Hepatocyte (in vitro differentiated cells): Measurements from ENCODE around the gene C11orf24. TPM values are rescaled to one million over a fixed set of nuclear protein-coding genes. Genes with fewer than 3 reads are reported as not detected.

Experiments used
- DNase-seq: peaks from one replicate; pipeline ENCODE4 v3.0.0-alpha.2; 2016; ENCODE audit warnings: low spot score
- H2AFZ ChIP-seq: fragments of 200-600 bp; sonication (generic); 2 replicates; pipeline ENCODE4 v1.6.0; 2016; ENCODE audit warnings: antibody characterized with exemption, mild to moderate bottlenecking
- H3K27ac ChIP-seq: fragments of 200-600 bp; sonication (generic); 2 replicates; pipeline ENCODE4 v1.5.1; 2016; ENCODE audit warnings: mild to moderate bottlenecking
- H3K27me3 ChIP-seq: fragments of 200-600 bp; sonication (generic); 2 replicates; pipeline ENCODE4 v1.6.1; 2016
- H3K36me3 ChIP-seq: fragments of 200-600 bp; sonication (generic); replicated peaks from 2 replicates; pipeline ENCODE4 v1.5.1; 2016; ENCODE audit warnings: low read depth; ENCODE audit not compliant: insufficient read depth
- H3K4me1 ChIP-seq: fragments of 200-600 bp; sonication (generic); 2 replicates; pipeline ENCODE4 v1.5.1; 2016; ENCODE audit warnings: mild to moderate bottlenecking, moderate library complexity; ENCODE audit not compliant: insufficient read depth
- H3K4me2 ChIP-seq: fragments of 200-600 bp; sonication (generic); 2 replicates; pipeline ENCODE4 v1.6.0; 2016
- H3K4me3 ChIP-seq: fragments of 200-600 bp; sonication (generic); 2 replicates; pipeline ENCODE4 v1.5.1; 2016; ENCODE audit warnings: mild to moderate bottlenecking
- H3K79me2 ChIP-seq: fragments of 200-600 bp; sonication (generic); 2 replicates; pipeline ENCODE4 v1.6.0; 2017; ENCODE audit warnings: mild to moderate bottlenecking
- H3K9me2 ChIP-seq: fragments of 200-600 bp; sonication (generic); replicated peaks from 2 replicates; pipeline ENCODE4 v1.6.0; 2017; ENCODE audit warnings: mild to moderate bottlenecking; ENCODE audit not compliant: insufficient read depth
- H3K9me3 ChIP-seq: fragments of 200-600 bp; sonication (generic); 2 replicates; pipeline ENCODE4 v1.5.1; 2016; ENCODE audit warnings: low read depth, mild to moderate bottlenecking
- H4K20me1 ChIP-seq: fragments of 200-600 bp; sonication (generic); 2 replicates; pipeline ENCODE4 v1.6.0; 2016; ENCODE audit warnings: mild to moderate bottlenecking; ENCODE audit not compliant: insufficient read depth, poor library complexity, severe bottlenecking
- EZH2 ChIP-seq: fragments of 200-600 bp; sonication (generic); IDR thresholded peaks from 2 replicates; pipeline ENCODE4 v1.6.1; 2016; ENCODE audit warnings: antibody characterized with exemption, mild to moderate bottlenecking, borderline replicate concordance
- EZH2phosphoT487 ChIP-seq: fragments of 200-600 bp; sonication (generic); IDR thresholded peaks from one replicate; pipeline ENCODE4 v1.6.1; 2018; ENCODE audit warnings: antibody characterized with exemption, mild to moderate bottlenecking, low read depth, moderate library complexity; ENCODE audit not compliant: unreplicated experiment, severe bottlenecking
- WGBS: methylation state at CpG from one replicate; pipeline ENCODE4 v1.1.6; 2016; ENCODE audit warnings: low lambda C conversion rate; ENCODE audit errors: missing lambda C conversion rate; 5-methylcytosine and 5-hydroxymethylcytosine counted together
- polyA plus RNA-seq: library from polyadenylated mRNA; unstranded; fragments of >200 nt; fragmentation: Nextera tagmentation; extraction: Ambion mirVana; gene quantifications from 2 replicates; pipeline ENCODE4 v1.2.1, GENCODE V29; 2016
- total RNA-seq: library from RNA; depleted of rRNA; stranded (reverse); fragments of >200 nt; gene quantifications from 2 replicates; pipeline ENCODE4 v1.2.3, GENCODE V29; 2014
- TF ChIP-seq, protein P1 (sequence below): fragments of 200-600 bp; sonication (generic); IDR thresholded peaks from 2 replicates; pipeline ENCODE4 v1.5.1; 2016; ENCODE audit warnings: antibody characterized with exemption, mild to moderate bottlenecking; ENCODE audit not compliant: poor library complexity

The C11orf24 gene
- total and polyA plus RNA-seq, 2 experiments from 2014 or later = 55.6 to 76.2 TPM

- peak overlapping the region; percentile 99 for H3K4me3 ChIP-seq
- no peak overlapping the region for H2AFZ ChIP-seq
- no peaks in the 10 kb centered on the region for H3K36me3 ChIP-seq
- H4K20me1 ChIP-seq = peaks cover 58% of the 10 kb centered on the region
- TF ChIP-seq, protein P1, sequence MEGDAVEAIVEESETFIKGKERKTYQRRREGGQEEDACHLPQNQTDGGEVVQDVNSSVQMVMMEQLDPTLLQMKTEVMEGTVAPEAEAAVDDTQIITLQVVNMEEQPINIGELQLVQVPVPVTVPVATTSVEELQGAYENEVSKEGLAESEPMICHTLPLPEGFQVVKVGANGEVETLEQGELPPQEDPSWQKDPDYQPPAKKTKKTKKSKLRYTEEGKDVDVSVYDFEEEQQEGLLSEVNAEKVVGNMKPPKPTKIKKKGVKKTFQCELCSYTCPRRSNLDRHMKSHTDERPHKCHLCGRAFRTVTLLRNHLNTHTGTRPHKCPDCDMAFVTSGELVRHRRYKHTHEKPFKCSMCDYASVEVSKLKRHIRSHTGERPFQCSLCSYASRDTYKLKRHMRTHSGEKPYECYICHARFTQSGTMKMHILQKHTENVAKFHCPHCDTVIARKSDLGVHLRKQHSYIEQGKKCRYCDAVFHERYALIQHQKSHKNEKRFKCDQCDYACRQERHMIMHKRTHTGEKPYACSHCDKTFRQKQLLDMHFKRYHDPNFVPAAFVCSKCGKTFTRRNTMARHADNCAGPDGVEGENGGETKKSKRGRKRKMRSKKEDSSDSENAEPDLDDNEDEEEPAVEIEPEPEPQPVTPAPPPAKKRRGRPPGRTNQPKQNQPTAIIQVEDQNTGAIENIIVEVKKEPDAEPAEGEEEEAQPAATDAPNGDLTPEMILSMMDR = no peak
- TF ChIP-seq EZH2 (no peak), EZH2phosphoT487 (no peak)
- no peaks in the 10 kb centered on the region for H3K27me3 ChIP-seq
- no peaks in the 10 kb centered on the region for H3K9me3 ChIP-seq
- peak; percentile 51 for DNase-seq
- 25% methylated on average over 14 of the region's 14 CpGs for WGBS
- H3K9me2 ChIP-seq = no peaks in the 10 kb centered on the region
- peak overlapping the region; percentile 84 for H3K4me2 ChIP-seq
- H3K27ac ChIP-seq = peak overlapping the region; percentile 81
- H3K79me2 ChIP-seq = peaks cover 57% of the 10 kb centered on the region
- peaks cover 25% of the 10 kb centered on the region for H3K4me1 ChIP-seq
These were observed 60.2 kb downstream of the C11orf24 start for GRCh38 chr11:68211546-68211945.

Other genes starting within 250 kb of the C11orf24 start
- gene NDUFS8, start 241.3 kb downstream of the C11orf24 start, total RNA-seq = 100 and 111 TPM in 2 replicates
- 286 and 287 TPM in 2 replicates for gene NDUFS8, start 241.3 kb downstream of the C11orf24 start, polyA plus RNA-seq
- gene TCIRG1, start 232.9 kb downstream of the C11orf24 start, total RNA-seq = 61.0 and 77.4 TPM in 2 replicates
- 125 and 199 TPM in 2 replicates for gene TCIRG1, start 232.9 kb downstream of the C11orf24 start, polyA plus RNA-seq
- gene CHKA, start 150.6 kb downstream of the C11orf24 start, total RNA-seq = 74.6 and 117 TPM in 2 replicates
- gene CHKA, start 150.6 kb downstream of the C11orf24 start, polyA plus RNA-seq = 70.0 and 76.7 TPM in 2 replicates
- 36.0 TPM in 2 replicates for gene KMT5B, start 58.7 kb downstream of the C11orf24 start, total RNA-seq
- 26.9 and 29.9 TPM in 2 replicates for gene KMT5B, start 58.7 kb downstream of the C11orf24 start, polyA plus RNA-seq
- gene LRP5, start 40.6 kb upstream of the C11orf24 start, total RNA-seq = 34.4 and 43.9 TPM in 2 replicates
- 39.9 and 54.3 TPM in 2 replicates for gene LRP5, start 40.6 kb upstream of the C11orf24 start, polyA plus RNA-seq
- gene PPP6R3, start 188.8 kb upstream of the C11orf24 start, total RNA-seq = 108 and 126 TPM in 2 replicates
- 31.5 and 57.3 TPM in 2 replicates for gene PPP6R3, start 188.8 kb upstream of the C11orf24 start, polyA plus RNA-seq